AG04449 (cell line): ENCODE measurements around the gene NDOR1.

Experiments
- CTCF ChIA-PET: fragments of 350-600 bp; formaldehyde crosslinking; extraction: SDS; loops from one replicate; lab custom pipeline; 2021; ENCODE audit warnings: antibody characterized with exemption; lab: Yijun Ruan, JAX
- POLR2A ChIA-PET: fragments of 400-600, 350-600 bp; formaldehyde crosslinking; extraction: SDS; loops from one replicate; lab custom pipeline; 2020; ENCODE audit warnings: antibody characterized with exemption, inconsistent platforms; lab: Yijun Ruan, JAX
- DNase-seq: peaks from one replicate; pipeline ENCODE4 v3.0.0-alpha.2; 2010; ENCODE audit warnings: low read depth, low spot score
- H3K4me3 ChIP-seq: 2 replicates; pipeline ENCODE4 v1.5.1; 2011; ENCODE audit warnings: low read depth, mild to moderate bottlenecking, control low read depth, low read length
- TF ChIP-seq, protein P1 (sequence below): IDR thresholded peaks from one replicate; pipeline ENCODE4 v1.5.1; 2011; ENCODE audit warnings: mild to moderate bottlenecking, moderate library complexity, low read length, control low read depth, inconsistent platforms; ENCODE audit not compliant: insufficient read depth; ENCODE audit errors: missing control alignments

Gene NDOR1

DNA sequence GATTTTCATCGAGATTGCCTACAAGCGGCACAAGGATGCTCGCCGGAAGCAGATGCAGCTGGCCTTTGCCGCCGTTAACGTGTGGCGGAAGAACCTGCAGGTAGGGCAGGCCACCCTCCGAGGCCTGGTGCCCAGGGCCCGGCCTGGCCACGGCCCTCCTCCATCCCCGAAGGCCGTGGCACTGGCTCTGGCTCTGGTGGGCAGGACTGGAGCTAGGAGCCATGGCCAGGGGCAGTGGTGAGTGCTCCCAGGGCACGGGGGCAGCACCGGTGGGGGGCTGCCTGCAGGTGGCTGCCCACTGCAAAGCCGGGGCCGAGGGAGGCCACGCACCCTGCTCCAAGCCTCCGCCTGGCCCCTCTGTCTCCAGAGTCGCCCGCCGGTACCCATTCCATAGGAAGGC, 41.7 kb upstream of the NDOR1 start:
- H3K4me3 ChIP-seq, result no peak overlapping the region
- ChIA-PET POLR2A (interaction anchor here (1.8 kb wide), 1 partner anchor 77 kb away, joined by 6 read pairs; the partner anchor contains the start of gene TUBB4B), CTCF (interaction anchor here (0.5 kb wide), 1 partner anchor 98 kb away, joined by 3 read pairs; no protein-coding TSS in a partner anchor)
- TF ChIP-seq, protein P1, sequence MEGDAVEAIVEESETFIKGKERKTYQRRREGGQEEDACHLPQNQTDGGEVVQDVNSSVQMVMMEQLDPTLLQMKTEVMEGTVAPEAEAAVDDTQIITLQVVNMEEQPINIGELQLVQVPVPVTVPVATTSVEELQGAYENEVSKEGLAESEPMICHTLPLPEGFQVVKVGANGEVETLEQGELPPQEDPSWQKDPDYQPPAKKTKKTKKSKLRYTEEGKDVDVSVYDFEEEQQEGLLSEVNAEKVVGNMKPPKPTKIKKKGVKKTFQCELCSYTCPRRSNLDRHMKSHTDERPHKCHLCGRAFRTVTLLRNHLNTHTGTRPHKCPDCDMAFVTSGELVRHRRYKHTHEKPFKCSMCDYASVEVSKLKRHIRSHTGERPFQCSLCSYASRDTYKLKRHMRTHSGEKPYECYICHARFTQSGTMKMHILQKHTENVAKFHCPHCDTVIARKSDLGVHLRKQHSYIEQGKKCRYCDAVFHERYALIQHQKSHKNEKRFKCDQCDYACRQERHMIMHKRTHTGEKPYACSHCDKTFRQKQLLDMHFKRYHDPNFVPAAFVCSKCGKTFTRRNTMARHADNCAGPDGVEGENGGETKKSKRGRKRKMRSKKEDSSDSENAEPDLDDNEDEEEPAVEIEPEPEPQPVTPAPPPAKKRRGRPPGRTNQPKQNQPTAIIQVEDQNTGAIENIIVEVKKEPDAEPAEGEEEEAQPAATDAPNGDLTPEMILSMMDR, result no peak
- DNase-seq, result no peak

DNA sequence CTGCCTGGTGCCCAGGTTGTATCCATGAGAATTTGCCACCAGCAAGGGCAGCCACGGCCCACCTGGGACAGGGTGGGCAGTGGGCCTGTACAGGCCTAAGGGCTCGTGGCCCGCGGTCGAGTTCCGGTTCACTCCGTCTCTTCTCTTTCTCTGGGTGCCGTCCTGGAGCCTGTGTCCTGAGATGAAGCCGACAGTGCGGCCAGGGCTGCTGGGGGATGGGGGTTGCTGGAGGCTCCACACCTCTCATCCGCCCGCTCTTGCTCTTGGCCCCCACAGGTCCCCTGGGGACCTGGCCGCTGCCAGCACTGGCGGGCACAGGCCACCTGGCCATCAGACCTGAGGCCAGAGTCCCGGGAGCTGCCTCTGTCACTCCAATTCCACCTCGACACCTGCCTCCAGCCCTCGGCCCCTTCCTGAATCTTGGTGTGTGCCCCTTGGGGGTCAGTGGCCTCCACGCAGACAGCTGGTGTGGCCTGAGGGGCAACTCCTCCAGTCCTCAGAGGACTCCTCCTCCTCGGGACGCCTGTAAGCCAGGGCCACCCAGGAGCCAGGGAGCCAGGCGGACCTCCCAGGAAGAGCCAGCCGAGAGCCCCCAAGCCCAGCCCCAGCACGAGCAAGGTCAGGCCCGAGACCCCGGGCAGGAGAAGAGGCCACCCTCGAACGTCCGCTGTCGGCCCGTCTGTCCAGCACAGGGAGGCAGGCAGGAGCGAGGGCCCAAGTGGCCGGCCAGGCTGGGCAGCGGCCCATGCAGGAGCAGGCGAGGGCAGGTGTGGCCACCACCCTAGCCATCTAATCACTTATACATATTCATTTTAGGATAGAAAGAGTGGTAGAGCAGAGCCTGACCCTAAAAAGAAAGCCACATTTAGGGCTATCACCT, 40.9 kb upstream of the NDOR1 start:
- POLR2A ChIA-PET, result interaction anchor here (1.8 kb wide), 1 partner anchor 76 kb away, joined by 6 read pairs; the partner anchor contains the start of gene TUBB4B
- CTCF ChIA-PET, result no interaction called here
- no peak for DNase-seq
- H3K4me3 ChIP-seq, result no peak overlapping the region
- TF ChIP-seq, protein P1, result no peak

DNA sequence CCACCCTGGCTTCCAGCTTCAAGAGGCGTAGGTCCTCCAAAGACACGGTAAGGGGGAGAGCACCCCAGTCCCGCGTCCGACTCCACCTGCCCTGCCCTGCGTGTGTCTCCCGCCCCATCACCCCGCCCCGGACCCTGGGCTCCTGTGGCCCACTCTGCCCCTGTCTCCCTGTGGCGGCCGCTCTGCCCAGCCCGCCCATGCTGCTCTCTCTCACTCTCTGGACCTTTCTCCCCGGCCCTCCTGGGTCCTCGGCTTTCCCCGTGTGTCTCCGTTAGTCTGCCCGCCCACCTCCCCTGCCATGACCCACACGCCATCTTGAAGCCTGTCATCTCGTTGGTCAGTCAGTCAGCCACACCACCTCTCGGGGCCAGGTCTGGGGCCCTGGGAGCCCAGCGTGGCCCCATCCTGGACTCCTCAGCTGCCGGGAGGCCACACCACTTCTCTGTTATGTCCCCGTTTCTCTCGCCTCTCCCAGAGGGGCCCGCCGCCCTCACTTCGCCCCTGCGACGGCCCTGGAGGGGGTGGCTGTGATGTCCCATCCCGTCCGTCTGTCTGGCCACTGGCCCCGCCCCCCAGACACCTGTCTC, 40.2 kb upstream of the NDOR1 start:
- H3K4me3 ChIP-seq, result no peak overlapping the region
- TF ChIP-seq, protein P1, result no peak
- DNase-seq, result no peak
- ChIA-PET CTCF (interaction anchor here (1.9 kb wide), 1 partner anchor 12 kb away, joined by 6 read pairs; no protein-coding TSS in a partner anchor), POLR2A (interaction anchor here (0.6 to 1.0 kb wide), 2 partner anchors 8 to 139 kb away, joined by 3 read pairs; no protein-coding TSS in a partner anchor)

DNA sequence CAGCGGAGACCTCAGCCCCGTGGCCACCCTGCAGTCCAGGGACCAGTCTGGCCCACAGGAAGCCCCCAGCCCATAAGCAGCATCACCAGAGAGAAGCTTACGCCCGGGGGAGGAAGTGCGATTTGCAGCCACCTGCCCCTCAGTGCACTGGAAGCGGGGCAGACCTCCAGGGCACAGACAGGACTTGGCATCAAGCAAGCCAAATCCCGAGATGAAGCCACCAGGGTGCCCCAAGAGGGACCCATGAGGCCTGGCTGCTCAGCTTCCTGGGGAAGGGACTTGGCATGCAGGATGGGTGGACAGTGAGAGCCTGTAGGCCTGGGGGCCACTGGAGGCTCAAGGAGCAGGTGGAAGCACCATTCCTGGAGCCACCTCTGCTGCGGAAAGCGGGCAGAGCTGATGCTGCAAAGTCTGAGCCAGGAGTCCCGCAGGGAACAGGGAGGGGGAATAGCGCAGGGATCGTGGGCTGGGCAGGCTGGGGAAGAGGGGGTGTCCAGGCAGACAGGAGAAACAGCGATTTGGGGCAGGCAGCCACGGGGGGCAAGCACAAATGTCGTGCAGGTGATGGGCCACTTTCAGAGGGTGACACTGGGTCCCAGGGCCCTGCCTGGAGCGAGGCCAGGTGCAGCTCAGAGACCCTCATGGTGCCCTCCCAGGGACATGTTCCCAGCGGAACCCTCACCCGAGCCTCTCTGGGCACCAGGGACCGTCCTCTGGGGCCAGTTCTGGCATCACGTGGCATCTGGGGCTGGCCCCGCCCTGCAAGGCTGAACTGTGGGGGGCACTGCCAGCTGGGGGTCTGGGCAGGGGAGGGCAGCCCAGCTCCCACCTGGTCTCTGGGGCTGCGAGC, 38.9 kb upstream of the NDOR1 start:
- DNase-seq, result no peak
- no peak overlapping the region for H3K4me3 ChIP-seq
- TF ChIP-seq, protein P1, result no peak
- POLR2A ChIA-PET, result interaction anchor here (1.0 kb wide), 1 partner anchor 10 kb away, joined by 3 read pairs; no protein-coding TSS in a partner anchor
- CTCF ChIA-PET, result interaction anchor here (1.9 kb wide), 1 partner anchor 11 kb away, joined by 6 read pairs; no protein-coding TSS in a partner anchor

DNA sequence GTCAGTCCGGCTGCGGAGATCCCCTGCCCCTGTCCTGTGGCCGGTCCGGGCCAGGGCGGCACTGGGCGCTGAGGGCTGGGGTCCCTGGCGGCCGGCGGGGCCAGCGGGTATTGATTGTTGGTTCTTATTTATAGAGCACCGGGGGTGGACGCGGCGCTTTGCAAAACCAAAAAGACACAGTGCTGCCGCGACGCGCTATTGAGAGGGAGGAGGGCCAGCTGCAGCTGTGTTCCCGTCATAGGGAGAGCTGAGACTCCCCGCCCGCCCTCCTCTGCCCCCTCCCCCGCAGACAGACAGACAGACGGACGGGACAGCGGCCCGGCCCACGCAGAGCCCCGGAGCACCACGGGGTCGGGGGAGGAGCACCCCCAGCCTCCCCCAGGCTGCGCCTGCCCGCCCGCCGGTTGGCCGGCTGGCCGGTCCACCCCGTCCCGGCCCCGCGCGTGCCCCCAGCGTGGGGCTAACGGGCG, 38.2 kb upstream of the NDOR1 start:
- TF ChIP-seq, protein P1, result no peak
- H3K4me3 ChIP-seq, result no peak overlapping the region
- ChIA-PET POLR2A (no interaction called here), CTCF (interaction anchor here (1.9 kb wide), 1 partner anchor 10 kb away, joined by 6 read pairs; no protein-coding TSS in a partner anchor)
- no peak for DNase-seq
